ENCODE data around the gene GALNT9. TPM values are rescaled to one million over a fixed set of nuclear protein-coding genes. Genes with fewer than 3 reads are reported as not detected.

GALNT9 gene
- total and polyA plus RNA-seq, 10 donors: 0.20 to 2.4 (median 0.84) TPM

DNA sequence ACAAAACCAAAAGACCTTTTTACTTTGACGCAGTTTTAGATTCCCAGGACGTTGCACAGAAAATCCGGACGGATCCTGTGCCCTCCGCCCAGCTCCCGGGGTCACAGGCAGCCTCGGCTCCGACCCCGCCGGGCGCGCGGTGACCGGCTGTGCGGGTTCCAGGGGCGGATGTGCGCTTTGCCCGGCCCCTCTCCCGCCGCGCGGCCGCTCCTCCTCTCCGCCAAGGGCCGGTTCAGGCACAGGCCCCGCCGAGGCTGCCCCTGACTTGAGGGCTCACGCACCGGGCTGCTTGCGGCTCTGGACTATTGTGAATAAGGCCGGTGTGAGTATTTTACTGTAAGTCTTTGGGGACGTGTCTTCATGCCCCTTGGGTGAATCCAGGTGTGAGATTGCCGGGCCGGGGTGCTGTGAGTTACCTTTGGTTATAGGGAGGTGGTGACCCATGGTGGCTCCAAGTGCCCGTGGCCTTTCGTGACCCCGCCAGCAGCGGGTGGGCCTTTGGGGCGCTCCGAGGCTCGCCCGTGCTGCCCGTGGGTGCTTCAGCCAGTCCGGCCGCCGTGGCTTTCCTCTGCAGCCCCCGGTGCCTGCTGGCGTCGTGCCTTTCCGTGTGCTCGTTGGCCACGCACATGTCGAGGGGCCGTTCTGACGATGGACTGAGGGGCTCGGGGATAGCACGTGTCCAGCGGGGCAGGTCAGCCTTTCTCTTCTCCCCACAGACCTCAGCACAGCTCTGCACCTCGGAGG, 139.2 kb downstream of the GALNT9 start:
- TF ChIP-seq POLR2A (IDR thresholded peaks at IDR 0.05) (no peak), POLR2AphosphoS5 (IDR thresholded peaks at IDR 0.05) (no peak)
- TF ChIP-seq, protein P1, sequence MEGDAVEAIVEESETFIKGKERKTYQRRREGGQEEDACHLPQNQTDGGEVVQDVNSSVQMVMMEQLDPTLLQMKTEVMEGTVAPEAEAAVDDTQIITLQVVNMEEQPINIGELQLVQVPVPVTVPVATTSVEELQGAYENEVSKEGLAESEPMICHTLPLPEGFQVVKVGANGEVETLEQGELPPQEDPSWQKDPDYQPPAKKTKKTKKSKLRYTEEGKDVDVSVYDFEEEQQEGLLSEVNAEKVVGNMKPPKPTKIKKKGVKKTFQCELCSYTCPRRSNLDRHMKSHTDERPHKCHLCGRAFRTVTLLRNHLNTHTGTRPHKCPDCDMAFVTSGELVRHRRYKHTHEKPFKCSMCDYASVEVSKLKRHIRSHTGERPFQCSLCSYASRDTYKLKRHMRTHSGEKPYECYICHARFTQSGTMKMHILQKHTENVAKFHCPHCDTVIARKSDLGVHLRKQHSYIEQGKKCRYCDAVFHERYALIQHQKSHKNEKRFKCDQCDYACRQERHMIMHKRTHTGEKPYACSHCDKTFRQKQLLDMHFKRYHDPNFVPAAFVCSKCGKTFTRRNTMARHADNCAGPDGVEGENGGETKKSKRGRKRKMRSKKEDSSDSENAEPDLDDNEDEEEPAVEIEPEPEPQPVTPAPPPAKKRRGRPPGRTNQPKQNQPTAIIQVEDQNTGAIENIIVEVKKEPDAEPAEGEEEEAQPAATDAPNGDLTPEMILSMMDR (IDR thresholded peaks at IDR 0.05 in 8 of 11, conservative IDR thresholded peaks at IDR 0.05 in 3 of 11): no peak
- WGBS, 5 donors: 6 to 45% (median 39%) methylated on average over 31 to 59 of the region's 59 CpGs
- intact Hi-C loops (cut with DNase I; ENCODE audit: low total_unique reads): no loop called here

GRCh38 chr12:132189378-132190011, 139.9 kb downstream of the GALNT9 start:
- intact Hi-C loops (cut with DNase I; ENCODE audit: low total_unique reads): no loop called here
- H3K27ac ChIP-seq: peak overlapping the region; percentile 60 to 91 (median 80)
- H3K27me3 ChIP-seq (replicated peaks in 1 of 7): peaks cover 0 to 73% (median 0%) of the 10 kb centered on the region in 7 donors
- H3K36me3 ChIP-seq: no peaks in the 10 kb centered on the region
- H3K9me3 ChIP-seq: peaks cover 0 to 51% (median 16%) of the 10 kb centered on the region in 8 donors
- H3K4me1 ChIP-seq: peaks cover 10 to 60% (median 36%) of the 10 kb centered on the region in 6 donors
- peak overlapping the region; percentile 22 to 83 (median 48) for H3K4me3 ChIP-seq
- DNase-seq: peak; percentile 99
- no peak for TF ChIP-seq POLR2A (IDR thresholded peaks at IDR 0.05)
- TF ChIP-seq, protein P1 (IDR thresholded peaks at IDR 0.05 in 8 of 11, conservative IDR thresholded peaks at IDR 0.05 in 3 of 11): peak in 5 of 11 experiments; percentile 28 to 49 (median 34)
- peak; percentile 76 to 84 (median 84) for TF ChIP-seq POLR2AphosphoS5 (IDR thresholded peaks at IDR 0.05)
- 0 to 2% (median 1%) methylated on average over 26 to 69 of the region's 69 CpGs for WGBS, 5 donors

More for the DNA sequence above, 139.2 kb downstream of the GALNT9 start:
- Histone ChIP-seq H3K27me3 (replicated peaks in 1 of 7) (peaks cover 0 to 74% (median 0%) of the 10 kb centered on the region in 7 donors), H3K4me3 (peak overlapping the region; percentile 22 to 83 (median 48)), H3K9me3 (peaks cover 0 to 50% (median 17%) of the 10 kb centered on the region in 8 donors), H3K36me3 (no peaks in the 10 kb centered on the region), H3K4me1 (peaks cover 10 to 60% (median 36%) of the 10 kb centered on the region in 6 donors), H3K27ac (peak overlapping the region; percentile 60 to 91 (median 80))
- peak; percentile 89 for DNase-seq

DNA sequence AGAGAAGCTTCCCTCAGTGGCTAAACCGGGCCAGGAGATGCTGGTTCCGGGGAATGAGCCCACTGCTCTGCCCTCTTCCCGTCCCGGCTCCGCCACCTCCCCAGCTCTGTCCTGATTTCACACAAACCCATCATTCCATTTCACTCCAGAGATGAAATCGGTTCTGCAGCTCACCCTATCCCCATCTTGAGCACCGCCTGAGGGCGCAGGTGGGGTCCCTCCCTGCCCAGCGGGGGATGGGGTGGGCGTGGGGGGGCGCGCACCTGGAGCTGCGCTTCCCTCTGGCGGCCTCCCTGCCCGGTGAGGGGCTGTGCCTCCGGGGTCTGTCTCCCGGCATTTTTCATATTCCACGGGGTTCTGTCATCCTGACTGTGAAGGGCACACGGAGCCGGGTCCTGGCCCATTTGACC, 140.5 kb downstream of the GALNT9 start:
- DNase-seq: no peak
- Histone ChIP-seq H3K4me1 (peaks cover 10 to 60% (median 36%) of the 10 kb centered on the region in 6 donors), H3K27me3 (replicated peaks in 1 of 7) (peaks cover 0 to 73% (median 0%) of the 10 kb centered on the region in 7 donors), H3K4me3 (peak overlapping the region; percentile 22 to 83 (median 48)), H3K9me3 (peaks cover 0 to 51% (median 11%) of the 10 kb centered on the region in 8 donors), H3K36me3 (no peaks in the 10 kb centered on the region), H3K27ac (peak overlapping the region; percentile 60 to 91 (median 80))
- intact Hi-C loops (cut with DNase I; ENCODE audit: low total_unique reads): no loop called here
- no peak for TF ChIP-seq POLR2A (IDR thresholded peaks at IDR 0.05)
- 27 to 53% (median 37%) methylated on average over 8 to 20 of the region's 20 CpGs for WGBS, 5 donors

DNA sequence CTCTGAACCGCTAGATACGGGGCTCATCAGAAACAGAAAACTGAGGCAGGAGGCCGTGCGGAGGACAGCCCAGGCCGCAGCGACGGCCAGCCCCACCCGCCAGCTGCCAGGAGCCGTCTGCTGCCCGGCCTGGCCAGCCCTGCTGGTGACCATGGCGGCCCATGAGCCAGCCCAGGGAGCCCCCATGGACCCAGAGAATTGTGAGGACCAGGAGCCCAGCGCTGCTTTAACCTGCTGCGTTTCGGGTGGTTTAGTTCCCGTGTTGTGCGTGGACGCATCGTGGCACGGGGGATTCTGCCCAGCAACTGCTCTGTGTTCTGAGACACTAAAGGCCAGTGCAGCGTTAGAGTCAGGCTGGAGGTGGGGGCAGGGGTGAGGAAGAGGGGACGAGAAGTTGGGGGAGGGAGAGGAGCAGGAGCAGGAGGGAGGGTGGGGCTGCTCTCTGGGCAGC, 140.9 kb downstream of the GALNT9 start:
- Histone ChIP-seq H3K9me3 (peaks cover 0 to 51% (median 6%) of the 10 kb centered on the region in 8 donors), H3K27ac (peak overlapping the region in 3 of 8 donors; percentile 80 to 91 (median 86)), H3K36me3 (no peaks in the 10 kb centered on the region), H3K4me3 (peak overlapping the region in 5 of 8 donors; percentile 38 to 83 (median 50)), H3K4me1 (peaks cover 10 to 60% (median 36%) of the 10 kb centered on the region in 6 donors), H3K27me3 (replicated peaks in 1 of 7) (peaks cover 0 to 73% (median 0%) of the 10 kb centered on the region in 7 donors)
- intact Hi-C loops (cut with DNase I; ENCODE audit: low total_unique reads): no loop called here
- DNase-seq: no peak
- 85 to 92% (median 88%) methylated on average over 19 to 21 of the region's 21 CpGs for WGBS, 5 donors
- no peak for TF ChIP-seq POLR2A (IDR thresholded peaks at IDR 0.05)
- TF ChIP-seq, protein P1 (IDR thresholded peaks at IDR 0.05 in 8 of 11, conservative IDR thresholded peaks at IDR 0.05 in 3 of 11): no peak
- no peak for TF ChIP-seq POLR2AphosphoS5 (IDR thresholded peaks at IDR 0.05)
